ENCODE data around the gene KTI12.

GRCh38 chr1:51998701-51999100, 34.9 kb downstream of the KTI12 start:
- TF ChIP-seq, protein P1, sequence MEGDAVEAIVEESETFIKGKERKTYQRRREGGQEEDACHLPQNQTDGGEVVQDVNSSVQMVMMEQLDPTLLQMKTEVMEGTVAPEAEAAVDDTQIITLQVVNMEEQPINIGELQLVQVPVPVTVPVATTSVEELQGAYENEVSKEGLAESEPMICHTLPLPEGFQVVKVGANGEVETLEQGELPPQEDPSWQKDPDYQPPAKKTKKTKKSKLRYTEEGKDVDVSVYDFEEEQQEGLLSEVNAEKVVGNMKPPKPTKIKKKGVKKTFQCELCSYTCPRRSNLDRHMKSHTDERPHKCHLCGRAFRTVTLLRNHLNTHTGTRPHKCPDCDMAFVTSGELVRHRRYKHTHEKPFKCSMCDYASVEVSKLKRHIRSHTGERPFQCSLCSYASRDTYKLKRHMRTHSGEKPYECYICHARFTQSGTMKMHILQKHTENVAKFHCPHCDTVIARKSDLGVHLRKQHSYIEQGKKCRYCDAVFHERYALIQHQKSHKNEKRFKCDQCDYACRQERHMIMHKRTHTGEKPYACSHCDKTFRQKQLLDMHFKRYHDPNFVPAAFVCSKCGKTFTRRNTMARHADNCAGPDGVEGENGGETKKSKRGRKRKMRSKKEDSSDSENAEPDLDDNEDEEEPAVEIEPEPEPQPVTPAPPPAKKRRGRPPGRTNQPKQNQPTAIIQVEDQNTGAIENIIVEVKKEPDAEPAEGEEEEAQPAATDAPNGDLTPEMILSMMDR (conservative IDR thresholded peaks at IDR 0.05; ENCODE audit: low read length) = no peak
- no peak for TF ChIP-seq EZH2phosphoT487 (IDR thresholded peaks at IDR 0.05; ENCODE audit: borderline replicate concordance, low read depth, low read length)

All from OCI-LY7 (cell line).